Left ventricle myocardium inferior (tissue), 1 donor: ENCODE measurements around the gene MET. TPM values are rescaled to one million over a fixed set of nuclear protein-coding genes. Genes with fewer than 3 reads are reported as not detected.

Source experiments
- DNase-seq: peaks from one replicate; pipeline ENCODE4 v3.0.0-alpha.2; 2020
- H3K27ac ChIP-seq: fragments of 200-600 bp; replicated peaks from 2 replicates; pipeline ENCODE4 v1.8.0; 2021
- H3K27me3 ChIP-seq: fragments of 200-600 bp; 2 replicates; pipeline ENCODE4 v1.8.0; 2021; ENCODE audit warnings: low read depth
- H3K36me3 ChIP-seq: fragments of 200-600 bp; 2 replicates; pipeline ENCODE4 v1.8.0; 2021
- H3K4me1 ChIP-seq: fragments of 200-600 bp; 2 replicates; pipeline ENCODE4 v1.8.0; 2021
- H3K4me3 ChIP-seq: fragments of 200-600 bp; 2 replicates; pipeline ENCODE4 v1.8.0; 2021; ENCODE audit warnings: mild to moderate bottlenecking, moderate library complexity
- H3K9me3 ChIP-seq: fragments of 200-600 bp; replicated peaks from 2 replicates; pipeline ENCODE4 v1.8.0; 2021
- intact Hi-C: fragments of 100-400 bp; cut with micrococcal nuclease; formaldehyde crosslinking; loops from one replicate; pipeline ENCODE4 v1.11.0; 2022
- total RNA-seq: library from RNA; stranded (reverse); fragmentation: NEBNext Ultra II Directional; extraction: Animal tissue kit (Norgen Biotek cat#: 25700); gene quantifications from one replicate; pipeline ENCODE4 v1.2.1, GENCODE V29; 2021
- TF ChIP-seq, protein P1 (sequence below): fragments of 200-600 bp; IDR thresholded peaks from 2 replicates; pipeline ENCODE4 v1.8.0; 2021; ENCODE audit warnings: antibody characterized with exemption, mild to moderate bottlenecking, borderline replicate concordance
- donor health status: DM: no; HTN: yes; CAD: no; lungs with severe emphysema.

The MET gene
- total RNA-seq, 1 donor from 2014 or later, result 13.1 TPM

DNA sequence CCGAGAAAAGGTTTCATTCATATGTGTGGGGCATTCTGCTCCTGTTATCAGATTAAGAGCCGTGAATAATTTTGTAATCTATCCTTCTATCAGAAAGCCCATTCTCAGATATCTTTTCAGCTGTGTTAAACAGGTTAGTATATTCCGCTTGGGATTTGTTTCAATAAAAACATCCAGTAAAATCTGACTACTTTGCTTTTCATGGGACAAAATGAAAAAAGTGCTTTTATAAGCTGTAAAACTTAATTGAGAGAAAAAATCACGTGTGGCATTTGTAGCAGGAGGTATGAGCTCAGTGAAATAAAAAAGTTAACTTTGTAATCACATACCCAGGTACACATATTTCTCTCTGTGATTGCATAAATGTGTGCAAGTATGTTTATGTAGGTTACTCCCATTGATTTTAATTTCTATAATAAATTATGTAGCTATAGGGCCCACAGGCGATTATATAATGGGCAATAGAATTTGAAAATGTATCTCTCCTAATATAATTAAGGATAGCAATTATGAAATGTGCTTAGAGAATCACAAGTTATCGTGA is 3.9 kb downstream of the MET start:
- no peak overlapping the region for H3K27ac ChIP-seq
- intact Hi-C loops, result no loop called here
- TF ChIP-seq, protein P1, sequence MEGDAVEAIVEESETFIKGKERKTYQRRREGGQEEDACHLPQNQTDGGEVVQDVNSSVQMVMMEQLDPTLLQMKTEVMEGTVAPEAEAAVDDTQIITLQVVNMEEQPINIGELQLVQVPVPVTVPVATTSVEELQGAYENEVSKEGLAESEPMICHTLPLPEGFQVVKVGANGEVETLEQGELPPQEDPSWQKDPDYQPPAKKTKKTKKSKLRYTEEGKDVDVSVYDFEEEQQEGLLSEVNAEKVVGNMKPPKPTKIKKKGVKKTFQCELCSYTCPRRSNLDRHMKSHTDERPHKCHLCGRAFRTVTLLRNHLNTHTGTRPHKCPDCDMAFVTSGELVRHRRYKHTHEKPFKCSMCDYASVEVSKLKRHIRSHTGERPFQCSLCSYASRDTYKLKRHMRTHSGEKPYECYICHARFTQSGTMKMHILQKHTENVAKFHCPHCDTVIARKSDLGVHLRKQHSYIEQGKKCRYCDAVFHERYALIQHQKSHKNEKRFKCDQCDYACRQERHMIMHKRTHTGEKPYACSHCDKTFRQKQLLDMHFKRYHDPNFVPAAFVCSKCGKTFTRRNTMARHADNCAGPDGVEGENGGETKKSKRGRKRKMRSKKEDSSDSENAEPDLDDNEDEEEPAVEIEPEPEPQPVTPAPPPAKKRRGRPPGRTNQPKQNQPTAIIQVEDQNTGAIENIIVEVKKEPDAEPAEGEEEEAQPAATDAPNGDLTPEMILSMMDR, result no peak

DNA sequence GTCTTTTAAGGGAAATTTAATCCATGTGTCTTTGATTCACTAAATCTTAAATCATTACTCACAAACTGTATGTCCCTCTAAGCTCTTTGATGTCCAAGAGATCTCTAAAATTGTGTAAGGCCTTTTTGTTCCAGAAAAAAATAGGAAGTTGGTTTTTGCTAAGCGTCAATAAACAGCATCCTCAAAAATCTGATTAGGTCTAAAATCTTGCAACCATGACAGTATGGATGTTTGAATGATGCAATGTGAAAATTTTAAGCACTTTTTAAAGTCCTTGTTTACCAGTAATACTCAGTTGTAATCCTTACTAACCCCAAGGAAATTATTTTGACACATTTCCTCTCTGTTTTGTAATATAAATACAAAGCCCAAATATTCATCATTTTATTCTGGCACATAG is 6.8 kb downstream of the MET start:
- no peak overlapping the region for H3K4me3 ChIP-seq
- DNase-seq, result no peak
- H3K27me3 ChIP-seq, result no peaks in the 10 kb centered on the region
- TF ChIP-seq, protein P1, result no peak
- H3K4me1 ChIP-seq, result no peaks in the 10 kb centered on the region
- H3K9me3 ChIP-seq, result no peaks in the 10 kb centered on the region
- H3K36me3 ChIP-seq, result no peaks in the 10 kb centered on the region
- no peak overlapping the region for H3K27ac ChIP-seq
- intact Hi-C loops, result no loop called here

More for the DNA sequence above, 3.9 kb downstream of the MET start:
- peaks cover 20% of the 10 kb centered on the region for H3K4me1 ChIP-seq
- no peaks in the 10 kb centered on the region for H3K9me3 ChIP-seq
- no peaks in the 10 kb centered on the region for H3K36me3 ChIP-seq
- peaks cover 7% of the 10 kb centered on the region for H3K27me3 ChIP-seq
- no peak for DNase-seq
- no peak overlapping the region for H3K4me3 ChIP-seq

DNA sequence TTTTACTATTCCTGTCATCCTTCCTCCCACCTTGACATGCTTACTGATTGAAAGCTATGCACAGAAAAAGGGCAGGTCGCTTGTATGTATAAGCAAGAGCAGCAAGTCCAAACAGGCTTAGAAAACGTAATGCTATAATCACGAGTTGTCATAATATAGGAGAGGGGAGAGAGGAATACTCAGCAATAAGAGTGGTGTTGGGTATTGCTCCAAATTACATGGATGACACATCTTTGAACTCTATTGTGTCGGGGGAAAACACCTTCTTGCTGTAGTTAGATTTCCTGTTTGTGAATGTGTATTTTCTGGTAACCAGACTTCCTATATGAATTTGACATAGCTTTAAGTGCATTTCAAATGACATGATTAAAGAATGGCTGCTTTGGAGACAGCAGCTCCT is 7.5 kb downstream of the MET start:
- Histone ChIP-seq H3K36me3 (no peaks in the 10 kb centered on the region), H3K27ac (no peak overlapping the region), H3K9me3 (no peaks in the 10 kb centered on the region), H3K27me3 (no peaks in the 10 kb centered on the region), H3K4me1 (no peaks in the 10 kb centered on the region), H3K4me3 (no peak overlapping the region)
- TF ChIP-seq, protein P1, result no peak
- intact Hi-C loops, result no loop called here
- DNase-seq, result no peak

DNA sequence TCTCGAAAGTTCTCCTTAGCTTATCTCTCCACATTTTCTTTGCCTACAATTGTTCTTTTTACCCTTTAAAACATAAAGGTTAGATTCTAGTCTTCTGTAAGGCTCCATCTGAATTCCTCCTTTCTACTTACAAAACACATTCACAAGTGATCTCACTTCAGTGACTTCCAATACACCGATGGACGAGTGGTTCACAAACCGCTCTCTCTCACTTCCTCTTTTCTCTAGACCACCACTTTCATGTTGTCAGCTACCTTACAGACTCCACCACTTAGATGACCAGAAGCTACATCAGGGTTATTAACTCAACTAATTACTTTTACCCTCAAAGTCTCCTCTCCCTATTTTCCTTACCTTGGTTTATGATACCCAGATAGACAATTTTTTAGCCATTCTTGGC is 11.8 kb downstream of the MET start:
- H3K27me3 ChIP-seq, result no peaks in the 10 kb centered on the region
- TF ChIP-seq, protein P1, result no peak
- DNase-seq, result no peak
- H3K4me3 ChIP-seq, result no peak overlapping the region
- H3K4me1 ChIP-seq, result no peaks in the 10 kb centered on the region
- no peaks in the 10 kb centered on the region for H3K36me3 ChIP-seq
- H3K27ac ChIP-seq, result no peak overlapping the region
- no peaks in the 10 kb centered on the region for H3K9me3 ChIP-seq
- intact Hi-C loops, result no loop called here

DNA sequence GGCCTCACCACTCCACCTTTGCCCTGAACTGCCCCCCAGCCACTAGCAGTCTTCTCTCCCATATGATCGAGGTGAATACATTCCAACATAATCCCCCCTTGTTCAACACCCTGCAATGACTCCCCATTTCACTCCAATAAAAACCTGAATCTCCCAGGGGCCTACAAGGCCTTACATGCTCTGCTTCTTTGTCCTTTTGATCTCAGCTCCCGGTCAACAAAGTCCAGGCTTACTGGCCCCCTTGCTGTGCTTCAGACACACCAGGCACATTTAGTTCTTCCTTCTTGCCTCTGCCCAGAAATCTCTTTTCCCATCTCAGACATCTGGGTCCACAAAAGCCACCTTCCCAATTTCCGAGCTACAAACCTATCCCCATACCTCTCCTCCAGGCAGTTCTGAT is 14.0 kb downstream of the MET start:
- H3K27ac ChIP-seq, result no peak overlapping the region
- intact Hi-C loops, result no loop called here

More for the DNA sequence above, 14.0 kb downstream of the MET start:
- H3K36me3 ChIP-seq, result no peaks in the 10 kb centered on the region
- H3K4me3 ChIP-seq, result no peak overlapping the region
- TF ChIP-seq, protein P1, result no peak
- DNase-seq, result no peak
- H3K9me3 ChIP-seq, result no peaks in the 10 kb centered on the region
- H3K27me3 ChIP-seq, result no peaks in the 10 kb centered on the region
- H3K4me1 ChIP-seq, result no peaks in the 10 kb centered on the region
